ENCODE data around the gene SMAD3. TPM values are rescaled to one million over a fixed set of nuclear protein-coding genes. Genes with fewer than 3 reads are reported as not detected.
A peak's percentile ranks its signal among the peaks of the same experiment; 100 is the strongest.

SMAD3 gene
- total and polyA plus RNA-seq, 2 of the 8 experiments (the other 6 are each of a cell fraction or from before 2014, with no cell fraction given) = 10.1 to 12.4 TPM

- TF ChIP-seq GTF2F1 (IDR thresholded peaks at IDR 0.05; ENCODE audit: borderline replicate concordance, low read depth, low read length) (no peak), HDAC2 (IDR thresholded peaks at IDR 0.05; ENCODE audit: borderline replicate concordance in 1 of 2, low read depth in 2 of 2, low read length in 2 of 2) (peak in 1 of 2 experiments; percentile 95; a peak in 2 of 4 replicates), TEAD4 (IDR thresholded peaks at IDR 0.05; ENCODE audit: low read depth, low read length) (peak; percentile 1; the same call in 1 of the 2 replicates), TCF12 (IDR thresholded peaks at IDR 0.05; ENCODE audit: low read depth, low read length) (no peak), JUND (IDR thresholded peaks at IDR 0.05; ENCODE audit: low read length) (no peak), FOSL1 (IDR thresholded peaks at IDR 0.05; ENCODE audit: insufficient read depth, low read depth, low read length) (no peak), POLR2A (IDR thresholded peaks at IDR 0.05; ENCODE audit: control extremely low read depth in 1 of 2, low read depth in 2 of 2, low read length in 2 of 2) (peak in 1 of 2 experiments; percentile 34; a peak in 2 of 3 replicates), RNF2 (IDR thresholded peaks at IDR 0.05; ENCODE audit: borderline replicate concordance, low read depth, low read length, missing control alignments, poor library complexity, severe bottlenecking) (no peak), CREB1 (IDR thresholded peaks at IDR 0.05) (peak; percentile 63; the same call in 1 of the 2 replicates), MAX (IDR thresholded peaks at IDR 0.05) (peak; percentile 13; the same call in 1 of the 2 replicates), TBP (IDR thresholded peaks at IDR 0.05; ENCODE audit: low read depth, low read length) (peak; percentile 52; the same call in 1 of the 2 replicates), YY1 (IDR thresholded peaks at IDR 0.05; ENCODE audit: low read depth, low read length) (no peak), MAFK (IDR thresholded peaks at IDR 0.05; ENCODE audit: low read depth, low read length) (no peak), SRF (IDR thresholded peaks at IDR 0.05; ENCODE audit: low read depth, low read length) (no peak), KDM1A (IDR thresholded peaks at IDR 0.05; ENCODE audit: borderline replicate concordance, low read length) (no peak), GABPA (IDR thresholded peaks at IDR 0.05; ENCODE audit: borderline replicate concordance, insufficient read depth, low read length) (no peak), RFX5 (IDR thresholded peaks at IDR 0.05; ENCODE audit: borderline replicate concordance, low read depth, low read length) (no peak), BCL11A (IDR thresholded peaks at IDR 0.05; ENCODE audit: low read depth in 2 of 2, low read length in 2 of 2) (no peak), NRF1 (IDR thresholded peaks at IDR 0.05; ENCODE audit: low read depth, low read length) (no peak), USF2 (IDR thresholded peaks at IDR 0.05; ENCODE audit: low read length) (no peak), KDM5A (IDR thresholded peaks at IDR 0.05; ENCODE audit: low read length) (no peak), BRCA1 (IDR thresholded peaks at IDR 0.05; ENCODE audit: low read depth, low read length) (no peak), SIX5 (IDR thresholded peaks at IDR 0.05; ENCODE audit: low read depth, low read length) (no peak)
Measured at GRCh38 chr15:67063689-67064606, 1.5 kb upstream of the SMAD3 start (continued).

Data from H1 (cell line).